Duodenal mucosa (tissue), 2 donors: ENCODE measurements around the gene ALG2.
"Not testable (repeated sequence)": the region's sequence is repeated elsewhere in the genome, so short reads cannot be mapped to it uniquely, and the experiment has no call there.

Source experiments
- H3K27ac ChIP-seq: one replicate; pipeline ENCODE4 v1.7.0; 2013; ENCODE audit warnings: low read depth, low read length
- H3K27me3 ChIP-seq, 2 donors: one replicate each; pipeline ENCODE4 v1.7.0; 2013; ENCODE audit warnings: low read length in 2 of 2, control low read depth in 1 of 2; ENCODE audit not compliant: insufficient read depth in 2 of 2, control insufficient read depth in 1 of 2
- H3K36me3 ChIP-seq, 2 donors: one replicate each; pipeline ENCODE4 v1.7.0; 2013; ENCODE audit warnings: low read length in 2 of 2, control low read depth in 1 of 2; ENCODE audit not compliant: insufficient read depth in 2 of 2, control insufficient read depth in 1 of 2
- H3K4me1 ChIP-seq, 2 donors: one replicate each; pipeline ENCODE4 v1.7.0; 2013; ENCODE audit warnings: low read length in 2 of 2, control low read depth in 1 of 2; ENCODE audit not compliant: insufficient read depth in 2 of 2, control insufficient read depth in 1 of 2
- H3K4me3 ChIP-seq, 2 donors: one replicate each; pipeline ENCODE4 v1.7.0; 2013; ENCODE audit warnings: low read length in 2 of 2, low read depth in 1 of 2
- H3K9ac ChIP-seq, 2 donors: one replicate each; pipeline ENCODE4 v1.7.0; 2013; ENCODE audit warnings: low read length in 2 of 2, low read depth in 1 of 2
- H3K9me3 ChIP-seq, 2 donors: one replicate each; pipeline ENCODE4 v1.7.0; 2013; ENCODE audit warnings: low read length in 2 of 2, control low read depth in 1 of 2; ENCODE audit not compliant: control insufficient read depth in 1 of 2

ALG2 gene

DNA sequence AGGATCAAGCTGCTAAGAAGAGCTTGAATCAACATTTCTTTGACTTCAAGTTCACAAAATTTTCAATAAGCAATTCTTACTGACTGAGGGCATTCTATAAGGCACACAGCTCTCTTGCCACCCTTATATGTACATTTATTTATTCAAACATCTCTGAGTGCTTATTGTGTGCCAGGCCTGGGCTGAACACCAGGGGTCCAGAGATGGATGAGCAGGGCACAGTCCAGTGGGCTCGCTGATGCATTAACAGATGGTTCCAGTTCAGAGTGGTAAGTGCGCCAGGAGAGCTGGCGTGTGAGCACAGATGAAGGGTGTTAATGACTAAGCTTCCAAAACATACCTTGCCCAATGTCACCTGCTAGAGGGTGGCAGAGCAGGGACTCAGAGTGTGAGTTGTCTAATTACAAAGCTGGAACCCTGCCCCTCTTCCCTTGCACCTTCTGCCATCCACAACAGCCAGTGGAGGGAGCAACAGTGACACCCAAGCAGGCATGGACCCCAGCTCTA is 24.6 kb downstream of the ALG2 start:
- no peaks in the 10 kb centered on the region for H3K9me3 ChIP-seq
- no peaks in the 10 kb centered on the region for H3K4me1 ChIP-seq
- H3K27me3 ChIP-seq: no peaks in the 10 kb centered on the region
- H3K4me3 ChIP-seq: no peak overlapping the region
- H3K27ac ChIP-seq: no peak overlapping the region
- H3K36me3 ChIP-seq: no peaks in the 10 kb centered on the region
- H3K9ac ChIP-seq: no peak overlapping the region

DNA sequence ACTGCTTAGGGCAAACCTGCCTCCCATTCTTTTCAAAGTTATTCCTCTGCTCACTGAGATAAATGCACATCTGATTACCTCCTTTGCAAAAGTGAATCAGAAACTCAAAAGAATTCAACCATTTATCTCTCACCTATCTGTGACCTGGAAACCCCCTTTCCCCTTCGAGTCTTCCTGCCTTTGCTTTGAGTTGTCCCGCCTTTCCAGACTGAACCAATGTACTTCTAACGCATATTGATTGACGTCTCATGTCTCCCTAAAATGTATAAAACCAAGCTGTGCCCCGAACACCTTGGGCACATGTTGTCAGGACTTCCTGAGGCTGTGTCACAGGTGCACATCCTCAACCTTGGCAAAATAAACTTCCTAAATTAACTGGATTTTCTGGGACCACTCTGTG is 25.3 kb downstream of the ALG2 start:
- H3K27me3 ChIP-seq, H3K9me3 ChIP-seq, H3K4me1 ChIP-seq, H3K9ac ChIP-seq, H3K36me3 ChIP-seq, H3K4me3 ChIP-seq, H3K27ac ChIP-seq: not testable (repeated sequence)

DNA sequence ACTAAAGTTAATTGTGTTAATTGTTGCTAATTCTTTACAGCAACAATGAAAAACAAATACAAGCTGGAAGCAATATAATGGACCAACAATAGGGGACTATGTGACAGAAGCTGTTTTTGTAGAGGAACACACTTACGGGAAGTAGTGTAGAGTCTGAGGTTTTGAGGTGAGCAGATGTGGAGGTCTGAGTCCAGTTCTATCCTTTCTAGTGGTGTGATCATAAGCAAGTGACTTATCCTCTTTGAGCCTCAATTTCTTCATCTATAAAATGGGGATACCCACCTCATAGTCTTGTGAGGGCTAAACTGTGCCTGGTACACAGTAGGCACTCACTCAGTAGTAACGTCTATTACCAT is 28.3 kb downstream of the ALG2 start:
- no peaks in the 10 kb centered on the region for H3K27me3 ChIP-seq
- H3K27ac ChIP-seq: no peak overlapping the region
- no peak overlapping the region for H3K9ac ChIP-seq
- H3K4me1 ChIP-seq: no peaks in the 10 kb centered on the region
- H3K36me3 ChIP-seq: no peaks in the 10 kb centered on the region
- no peaks in the 10 kb centered on the region for H3K9me3 ChIP-seq
- H3K4me3 ChIP-seq: no peak overlapping the region

DNA sequence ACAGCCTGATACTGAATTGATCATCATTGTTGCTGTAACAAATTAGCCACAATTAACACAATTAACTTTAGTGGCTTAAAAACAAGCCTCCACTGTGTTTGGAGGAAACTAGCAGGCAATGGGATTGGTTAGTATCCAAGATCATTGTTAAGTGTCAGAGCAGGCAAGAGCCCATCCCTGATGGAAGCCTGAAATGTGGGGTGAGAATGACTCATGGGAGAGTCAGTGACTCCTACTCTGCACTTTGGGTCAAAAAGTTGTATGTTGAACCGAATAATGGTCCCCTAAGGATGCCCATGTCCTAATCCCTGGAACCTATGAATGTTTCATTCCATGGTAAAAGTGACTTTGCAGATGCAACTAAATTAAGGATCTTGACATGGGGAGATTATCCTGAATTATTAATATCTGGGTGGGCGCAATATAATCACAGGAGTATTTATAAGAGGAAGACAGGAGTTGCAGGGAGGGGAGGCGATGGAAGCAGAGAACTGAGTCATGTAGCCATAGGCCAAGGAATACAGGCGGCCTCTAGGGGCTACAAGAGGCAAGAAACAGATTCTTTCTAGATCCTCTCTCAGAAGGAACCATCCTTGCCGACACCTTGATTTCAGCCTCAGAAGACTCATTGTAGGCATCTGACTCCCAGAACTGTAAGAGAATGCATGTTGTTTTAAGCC is 28.8 kb downstream of the ALG2 start:
- Histone ChIP-seq H3K9me3 (no peaks in the 10 kb centered on the region), H3K4me1 (no peaks in the 10 kb centered on the region), H3K9ac (no peak overlapping the region), H3K36me3 (no peaks in the 10 kb centered on the region), H3K27me3 (no peaks in the 10 kb centered on the region), H3K27ac (no peak overlapping the region), H3K4me3 (no peak overlapping the region)

DNA sequence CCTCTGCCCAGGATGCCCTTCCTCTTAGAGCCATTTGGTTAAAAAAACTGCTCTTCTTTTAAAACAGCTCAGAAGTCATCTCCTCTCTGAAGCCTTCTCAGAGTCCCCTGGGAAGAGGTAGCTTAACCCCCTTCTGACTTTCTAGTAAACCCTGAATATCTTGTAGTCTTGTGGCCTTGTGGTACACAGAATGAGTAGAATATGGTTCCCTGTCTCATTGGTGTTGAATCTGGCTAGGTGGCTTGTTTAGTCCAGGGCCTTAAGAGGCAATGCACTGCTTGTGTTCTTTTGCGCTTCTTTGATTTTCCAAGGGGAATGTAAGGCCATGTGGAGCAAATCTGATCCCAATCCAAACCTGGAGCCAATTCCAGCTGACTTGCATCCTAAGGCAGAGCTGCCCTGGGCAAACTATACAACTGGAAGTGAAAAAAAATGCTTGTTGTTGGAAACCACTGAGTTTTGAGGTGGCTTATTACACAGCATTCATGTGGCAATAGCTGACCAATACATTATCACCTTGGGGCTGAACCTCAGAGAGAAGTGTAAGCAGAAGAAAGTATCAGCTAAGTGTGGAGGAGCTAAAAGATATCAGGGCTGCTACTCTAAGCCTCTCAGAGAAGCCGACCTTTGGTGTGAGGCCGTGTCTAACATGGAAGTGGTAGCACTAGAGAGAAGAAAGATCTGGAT is 31.0 kb downstream of the ALG2 start:
- no peak overlapping the region for H3K4me3 ChIP-seq
- H3K36me3 ChIP-seq: no peaks in the 10 kb centered on the region
- no peak overlapping the region for H3K9ac ChIP-seq
- H3K4me1 ChIP-seq: no peaks in the 10 kb centered on the region
- H3K27ac ChIP-seq: no peak overlapping the region
- no peaks in the 10 kb centered on the region for H3K27me3 ChIP-seq
- H3K9me3 ChIP-seq: no peaks in the 10 kb centered on the region

DNA sequence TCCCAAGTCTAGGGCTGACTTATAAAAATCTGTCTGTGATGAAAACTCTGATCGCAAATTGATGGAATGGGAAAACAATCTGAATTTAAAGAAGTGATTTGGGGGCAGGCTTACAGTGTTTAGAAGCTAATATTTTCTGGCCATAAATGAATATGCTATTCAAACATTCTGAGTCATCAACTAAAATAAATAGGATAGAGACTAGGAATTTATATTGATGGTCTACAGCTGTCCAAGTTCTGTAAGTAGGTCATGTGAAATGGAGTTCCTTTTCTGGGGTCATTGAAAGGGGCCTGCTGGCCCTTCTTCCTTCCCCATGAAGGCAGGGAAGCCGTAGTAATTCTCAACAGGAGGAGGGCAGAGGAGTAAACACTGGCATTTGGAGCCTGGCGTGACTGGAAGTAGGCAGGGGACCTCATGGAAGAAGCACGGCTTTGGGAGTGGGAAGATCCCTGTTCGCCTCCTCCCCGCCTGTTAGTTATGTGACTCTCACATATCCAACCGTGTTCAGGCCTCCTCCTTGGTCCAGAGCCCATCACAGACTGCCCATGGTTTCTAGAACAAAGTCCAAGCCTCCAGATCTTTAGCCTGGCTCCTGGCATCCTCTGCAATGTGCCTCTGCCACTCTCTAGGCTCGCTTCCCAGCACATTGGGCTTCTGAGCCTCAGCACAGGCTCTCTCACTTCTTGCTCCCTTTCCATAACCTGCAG is 31.7 kb downstream of the ALG2 start:
- H3K27me3 ChIP-seq: no peaks in the 10 kb centered on the region
- no peak overlapping the region for H3K4me3 ChIP-seq
- H3K9me3 ChIP-seq: no peaks in the 10 kb centered on the region
- no peak overlapping the region for H3K27ac ChIP-seq
- peaks cover 0 to 2% of the 10 kb centered on the region in 2 donors for H3K4me1 ChIP-seq
- H3K36me3 ChIP-seq: no peaks in the 10 kb centered on the region
- no peak overlapping the region for H3K9ac ChIP-seq

DNA sequence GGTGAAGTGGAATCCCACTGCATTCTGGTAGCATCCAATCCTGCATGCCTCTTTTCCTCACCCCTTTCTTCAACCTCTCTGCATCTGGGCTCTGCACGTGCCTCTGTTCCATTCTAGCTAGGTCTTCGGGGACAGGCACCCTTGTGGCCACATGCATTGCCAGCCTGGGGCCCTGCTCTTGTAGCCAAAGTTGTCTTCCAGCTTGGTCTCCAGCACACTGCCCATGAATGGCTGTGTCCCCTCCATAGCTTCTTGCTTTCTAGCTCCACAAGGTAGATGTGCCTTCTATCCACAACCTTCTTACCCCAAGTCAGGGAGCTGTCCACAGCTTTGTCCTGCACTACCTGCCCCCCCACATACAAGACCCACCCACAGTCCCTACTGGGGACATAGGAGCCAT is 32.6 kb downstream of the ALG2 start:
- H3K9me3 ChIP-seq: no peaks in the 10 kb centered on the region
- no peak overlapping the region for H3K4me3 ChIP-seq
- H3K36me3 ChIP-seq: no peaks in the 10 kb centered on the region
- H3K27ac ChIP-seq: no peak overlapping the region
- H3K4me1 ChIP-seq: peaks cover 0 to 6% of the 10 kb centered on the region in 2 donors
- H3K27me3 ChIP-seq: no peaks in the 10 kb centered on the region
- no peak overlapping the region for H3K9ac ChIP-seq

DNA sequence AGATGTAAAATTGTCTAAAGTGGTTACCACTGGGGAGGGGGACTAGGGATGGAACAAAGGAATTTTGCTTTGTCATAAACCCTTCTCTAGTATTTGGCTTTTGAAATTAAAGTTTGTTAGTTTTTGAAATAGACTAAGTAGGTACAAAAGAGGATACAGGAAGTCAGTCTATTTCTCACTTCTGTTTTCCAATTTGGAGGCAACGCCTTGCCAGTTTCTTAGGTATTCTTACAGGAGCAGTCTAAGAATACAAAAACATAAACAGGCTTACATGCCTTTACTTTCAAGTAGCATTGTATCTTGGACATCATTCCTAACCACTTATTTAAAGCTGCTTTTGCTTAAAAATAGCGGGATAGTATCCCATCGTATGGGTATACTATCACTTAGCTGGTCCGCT is 34.4 kb downstream of the ALG2 start:
- Histone ChIP-seq H3K27me3 (no peaks in the 10 kb centered on the region), H3K27ac (no peak overlapping the region), H3K4me3 (no peak overlapping the region), H3K4me1 (peaks cover 0 to 6% of the 10 kb centered on the region in 2 donors), H3K9me3 (no peaks in the 10 kb centered on the region), H3K36me3 (no peaks in the 10 kb centered on the region), H3K9ac (no peak overlapping the region)

DNA sequence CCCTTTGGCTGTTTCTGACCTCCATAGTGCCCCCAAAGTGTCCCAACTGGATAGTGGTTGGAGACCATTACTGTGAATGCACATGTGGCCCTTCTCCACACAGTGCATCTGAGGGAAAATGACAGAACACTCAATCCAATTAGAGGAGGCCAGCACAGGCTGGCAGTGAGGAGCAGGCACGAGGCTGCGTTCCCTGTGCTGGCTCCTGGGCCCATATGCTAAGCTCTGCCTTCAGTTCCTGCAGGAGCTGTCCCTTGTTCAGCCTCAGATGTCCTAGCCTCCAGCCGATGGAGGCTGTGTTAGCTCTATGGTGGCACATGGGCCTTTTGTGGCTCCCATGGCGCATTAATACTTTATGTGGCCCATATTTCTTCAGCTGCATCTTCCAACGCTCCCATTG is 35.8 kb downstream of the ALG2 start:
- Histone ChIP-seq H3K27ac (no peak overlapping the region), H3K9ac (no peak overlapping the region), H3K27me3 (no peaks in the 10 kb centered on the region), H3K36me3 (no peaks in the 10 kb centered on the region), H3K4me1 (peaks cover 0 to 6% of the 10 kb centered on the region in 2 donors), H3K9me3 (no peaks in the 10 kb centered on the region), H3K4me3 (no peak overlapping the region)

DNA sequence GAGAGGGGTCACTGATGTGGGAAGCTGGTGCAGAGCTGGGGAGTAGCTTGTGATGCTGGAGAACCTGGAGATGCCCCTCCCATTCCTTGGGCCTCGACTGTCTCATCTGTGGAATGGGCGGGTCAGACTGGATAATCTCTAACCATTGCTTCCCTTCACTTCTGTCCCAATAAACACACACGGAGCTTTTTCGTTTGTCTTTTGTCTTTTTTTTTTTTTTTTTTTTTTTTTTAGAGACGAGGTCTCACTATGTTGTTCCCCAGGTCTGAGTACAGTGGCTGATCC is 36.5 kb downstream of the ALG2 start:
- Histone ChIP-seq H3K9ac (peak overlapping the region in 1 of 2 donors; percentile 30), H3K4me3 (peak overlapping the region in 1 of 2 donors; percentile 56)

More for the DNA sequence above, 36.5 kb downstream of the ALG2 start:
- Histone ChIP-seq H3K4me1 (peaks cover 0 to 6% of the 10 kb centered on the region in 2 donors), H3K27me3 (no peaks in the 10 kb centered on the region), H3K36me3 (no peaks in the 10 kb centered on the region), H3K27ac (no peak overlapping the region), H3K9me3 (no peaks in the 10 kb centered on the region)
